Endothelial cell of umbilical vein (primary cell): ENCODE data around the gene PTGR3. TPM values are rescaled to one million over a fixed set of nuclear protein-coding genes. Genes with fewer than 3 reads are reported as not detected.

Experiments
- BruUV-seq: library from RNA; stranded (reverse); fragments of 400-500 nt; replicated peaks from 2 replicates; lab custom pipeline; 2021; lab: Mats Ljungman, UMichigan
- CTCF ChIA-PET: fragments of 300-600, 350-600 bp; sonication (Branson Sonifier 250); formaldehyde crosslinking; loops from one replicate; lab custom pipeline; 2021; ENCODE audit warnings: antibody characterized with exemption, inconsistent platforms; lab: Charles Lee
- POLR2A ChIA-PET: fragments of 300-600, 350-600 bp; sonication (Branson Sonifier 250); formaldehyde crosslinking; loops from one replicate; lab custom pipeline; 2021; ENCODE audit warnings: antibody characterized with exemption, inconsistent platforms; lab: Charles Lee
- DNase-seq: peaks from one replicate; pipeline ENCODE4 v3.0.0-alpha.2; 2011; ENCODE audit warnings: low read depth, low spot score
- FAIRE-seq: peaks from 2 replicates; lab custom pipeline; 2011; peaks lifted over from hg19 to GRCh38; lab: Jason Lieb, UNC
- H2AFZ ChIP-seq: 2 replicates; pipeline ENCODE4 v1.6.0; 2012; ENCODE audit warnings: low read depth, low read length, control low read depth, inconsistent platforms
- H3K27ac ChIP-seq: 2 replicates; pipeline ENCODE4 v1.5.1; 2011; ENCODE audit warnings: low read depth, mild to moderate bottlenecking, control low read depth, low read length, moderate library complexity; ENCODE audit not compliant: insufficient read depth
- H3K27me3 ChIP-seq, 2 experiments: 2 replicates each; pipeline versions ENCODE4 v1.6.0 to v1.6.1; 2011; ENCODE audit warnings: low read length in 2 of 2, mixed read lengths in 1 of 2; ENCODE audit not compliant: control insufficient read depth in 2 of 2, insufficient read depth in 2 of 2
- H3K36me3 ChIP-seq, 2 experiments: 2 replicates in 1 of 2; 3 replicates in 1 of 2; pipeline ENCODE4 v1.5.1; 2011; ENCODE audit warnings: low read length in 2 of 2, mild to moderate bottlenecking in 1 of 2, moderate library complexity in 1 of 2; ENCODE audit not compliant: control insufficient read depth in 2 of 2, insufficient read depth in 2 of 2; ENCODE audit errors: extremely low read depth in 1 of 2
- H3K4me1 ChIP-seq: 3 replicates; pipeline ENCODE4 v1.5.1; 2011; ENCODE audit warnings: mild to moderate bottlenecking, low read length; ENCODE audit not compliant: control insufficient read depth, insufficient read depth; ENCODE audit errors: extremely low read depth
- H3K4me2 ChIP-seq: 2 replicates; pipeline ENCODE4 v1.6.1; 2011; ENCODE audit warnings: low read length, control low read depth, mixed read lengths; ENCODE audit not compliant: insufficient read depth
- H3K4me3 ChIP-seq, 3 experiments: fragments of 200-600 bp in 1 of 3; sonication (generic), shearing (Covaris generic) in 1 of 3; replicated peaks in 1 of 3; 2 replicates each; pipeline ENCODE4 v1.5.1; 2011 to 2016; ENCODE audit warnings: control low read depth in 3 of 3, low read length in 3 of 3, mild to moderate bottlenecking in 2 of 3, inconsistent platforms in 1 of 3, low read depth in 1 of 3, moderate library complexity in 1 of 3; ENCODE audit not compliant: insufficient read depth in 1 of 3
- H3K79me2 ChIP-seq: 2 replicates; pipeline ENCODE4 v1.6.0; 2012; ENCODE audit warnings: low read length, inconsistent platforms; ENCODE audit not compliant: control insufficient read depth, insufficient read depth
- H3K9ac ChIP-seq: replicated peaks from 2 replicates; pipeline ENCODE3; 2011; ENCODE audit warnings: low read length, control low read depth; ENCODE audit not compliant: insufficient read depth; ENCODE audit errors: extremely low read depth
- H3K9me1 ChIP-seq: replicated peaks from 3 replicates; pipeline ENCODE4 v1.6.0; 2011; ENCODE audit warnings: mild to moderate bottlenecking, low read length; ENCODE audit not compliant: control insufficient read depth, insufficient read depth; ENCODE audit errors: extremely low read depth
- H3K9me3 ChIP-seq: replicated peaks from 2 replicates; pipeline ENCODE4 v1.5.1; 2012; ENCODE audit warnings: low read length, inconsistent platforms; ENCODE audit not compliant: control insufficient read depth, insufficient read depth
- H4K20me1 ChIP-seq: replicated peaks from 2 replicates; pipeline ENCODE3; 2011; ENCODE audit warnings: mild to moderate bottlenecking, low read length; ENCODE audit not compliant: control insufficient read depth, insufficient read depth; ENCODE audit errors: extremely low read depth
- CTCF ChIP-seq, 2 donors: IDR thresholded peaks; 1 replicate in 1 of 2; 2 replicates in 1 of 2; pipeline ENCODE4 v1.5.1; 2011; ENCODE audit warnings: low read length in 2 of 2, mild to moderate bottlenecking in 2 of 2, moderate library complexity in 2 of 2, control low read depth in 1 of 2, inconsistent platforms in 1 of 2, low read depth in 1 of 2; ENCODE audit not compliant: insufficient read depth in 1 of 2; ENCODE audit errors: extremely low read depth in 1 of 2
- EZH2 ChIP-seq: IDR thresholded peaks from 2 replicates; pipeline ENCODE4 v1.6.1; 2012; ENCODE audit warnings: borderline replicate concordance, low read depth, mild to moderate bottlenecking, moderate library complexity, low read length, inconsistent platforms; ENCODE audit not compliant: severe bottlenecking
- FOS ChIP-seq: IDR thresholded peaks from 2 replicates; pipeline ENCODE4 v1.6.1; 2011; ENCODE audit warnings: mild to moderate bottlenecking, low read length, moderate library complexity, borderline replicate concordance; ENCODE audit not compliant: insufficient read depth
- GATA2 ChIP-seq: IDR thresholded peaks from 2 replicates; pipeline ENCODE4 v1.7.0; 2011; ENCODE audit warnings: low read depth, mild to moderate bottlenecking, moderate library complexity, mixed read lengths, low read length; ENCODE audit not compliant: insufficient read length, insufficient read depth
- JUN ChIP-seq: IDR thresholded peaks from 2 replicates; pipeline ENCODE4 v1.6.1; 2011; ENCODE audit warnings: borderline replicate concordance, low read depth; ENCODE audit not compliant: insufficient read length, insufficient read depth
- MAX ChIP-seq: IDR thresholded peaks from 2 replicates; pipeline ENCODE4 v1.6.1; 2011; ENCODE audit not compliant: insufficient read depth, insufficient read length
- MYC ChIP-seq: IDR thresholded peaks from one replicate; pipeline ENCODE4 v1.6.1; 2011; ENCODE audit warnings: mild to moderate bottlenecking, low read depth, low read length
- POLR2A ChIP-seq: IDR thresholded peaks from 2 replicates; pipeline ENCODE4 v1.6.1; 2012; ENCODE audit warnings: low read depth, mild to moderate bottlenecking, control low read depth, low read length
- POLR2AphosphoS5 ChIP-seq: IDR thresholded peaks from 2 replicates; pipeline ENCODE4 v1.6.1; 2012; ENCODE audit warnings: low read depth, mild to moderate bottlenecking, control low read depth, low read length, moderate library complexity; ENCODE audit not compliant: insufficient read depth
- dilution Hi-C: fragments of 300-500 bp; cut with MboI; formaldehyde crosslinking; loops from one replicate; pipeline ENCODE4 v1.15.0; 2019; ENCODE audit warnings: low sequenced_read_pairs; ENCODE audit not compliant: extremely low pct_ligation_motif_present
- intact Hi-C: fragments of 100-400 bp; cut with micrococcal nuclease; formaldehyde crosslinking; loops from one replicate; pipeline ENCODE4 v1.10.0; 2022
- polyA plus RNA-seq, 4 experiments: library from polyadenylated mRNA; depleted of rRNA in 3 of 4; stranded (reverse) in 3 of 4; unstranded in 1 of 4; fragments of >200 nt; gene quantifications; 2 replicates each; pipeline versions ENCODE4 v1.2.1 to v1.2.3, GENCODE V29; 2011 to 2012; ENCODE audit warnings: missing spikeins in 1 of 4
- total RNA-seq: library from RNA; stranded (reverse); gene quantifications from 2 replicates; pipeline ENCODE4 v1.2.3, GENCODE V29; 2021

The PTGR3 gene
- total and polyA plus RNA-seq, 2 donors (not counting 3 experiments of a cell fraction or from before 2014, with no cell fraction given): 13.9 to 21.9 TPM

- no peak overlapping the region for H3K4me3 ChIP-seq
- no peaks in the 10 kb centered on the region for H3K27me3 ChIP-seq
- no peak overlapping the region for H3K4me2 ChIP-seq
- CTCF ChIA-PET: no interaction called here
- peaks cover 11% of the 10 kb centered on the region for H3K4me1 ChIP-seq
- H3K27ac ChIP-seq: no peak overlapping the region
- POLR2A ChIA-PET: no interaction called here
- H3K9me1 ChIP-seq: no peaks in the 10 kb centered on the region
- dilution Hi-C loops: no loop called here
- peak; percentile 72 for DNase-seq
- H3K9ac ChIP-seq: no peak overlapping the region
- H2AFZ ChIP-seq: no peak overlapping the region
- H3K79me2 ChIP-seq: peaks cover 2% of the 10 kb centered on the region
- H4K20me1 ChIP-seq: no peaks in the 10 kb centered on the region
- TF ChIP-seq CTCF (IDR thresholded peaks at IDR 0.05; ENCODE audit: extremely low read depth in 1 of 2, insufficient read depth in 1 of 2, low read depth in 1 of 2, low read length in 2 of 2) (no peak), POLR2A (no peak), EZH2 (no peak), GATA2 (no peak), MAX (no peak), MYC (no peak), POLR2AphosphoS5 (no peak), FOS (no peak), JUN (no peak)
- H3K36me3 ChIP-seq: no peaks in the 10 kb centered on the region
- H3K9me3 ChIP-seq: no peaks in the 10 kb centered on the region
- intact Hi-C loops: loop anchor here (1.0 kb wide), 1 partner anchor 9 kb away; no protein-coding TSS in a partner anchor
- FAIRE-seq: peak; percentile 87
- BruUV-seq: no TSS peak
Observed at GRCh38 chr18:75238786-75239185, 29.8 kb upstream of the PTGR3 start.
